ENCODE data around the gene PPP1R7.
"Not testable (repeated sequence)": the region's sequence is repeated elsewhere in the genome, so short reads cannot be mapped to it uniquely, and the experiment has no call there.

GRCh38 chr2:241197246-241197645 lies 47.0 kb downstream of the PPP1R7 start:
- not testable (repeated sequence) for TF ChIP-seq CTCF, POLR2A (IDR thresholded peaks at IDR 0.05)
